ENCODE measurements around the gene IKZF5.

- no peak for TF ChIP-seq CTCF (IDR thresholded peaks at IDR 0.05; ENCODE audit: low read depth, low read length, poor library complexity, severe bottlenecking)
- TF ChIP-seq EZH2phosphoT487 (IDR thresholded peaks at IDR 0.05; ENCODE audit: borderline replicate concordance, low read length) = no peak
Measured at GRCh38 chr10:122998934-122999333, 9.7 kb downstream of the IKZF5 start.

All from DOHH2 (cell line).